Smooth muscle cell (in vitro differentiated cells): ENCODE results near the gene PHC2. TPM values are rescaled to one million over a fixed set of nuclear protein-coding genes. Genes with fewer than 3 reads are reported as not detected.

Experiments
- DNase-seq: peaks from one replicate; lab custom pipeline; 2025; ENCODE audit not compliant: unreplicated experiment; lab: John Stamatoyannopoulos, UW
- H2AFZ ChIP-seq: fragments of 200-600 bp; sonication (generic); 2 replicates; pipeline ENCODE4 v1.6.0; 2016; ENCODE audit warnings: antibody characterized with exemption, low read depth, mild to moderate bottlenecking
- H3F3A ChIP-seq: fragments of 200-600 bp; sonication (generic); 2 replicates; pipeline ENCODE4 v1.6.0; 2017; ENCODE audit warnings: antibody characterized with exemption, low read depth
- H3K27ac ChIP-seq: fragments of 200-600 bp; sonication (generic); 2 replicates; pipeline ENCODE4 v1.5.1; 2016; ENCODE audit warnings: low read depth, mild to moderate bottlenecking
- H3K27me3 ChIP-seq: fragments of 200-600 bp; sonication (generic); 2 replicates; pipeline ENCODE4 v1.6.1; 2016; ENCODE audit warnings: low read depth, mild to moderate bottlenecking
- H3K36me3 ChIP-seq: fragments of 200-600 bp; sonication (generic); 2 replicates; pipeline ENCODE4 v1.5.1; 2016; ENCODE audit warnings: low read depth
- H3K4me1 ChIP-seq: fragments of 200-600 bp; sonication (generic); 2 replicates; pipeline ENCODE4 v1.5.1; 2016; ENCODE audit warnings: low read depth
- H3K4me2 ChIP-seq: fragments of 200-600 bp; sonication (generic); 2 replicates; pipeline ENCODE4 v1.6.0; 2016; ENCODE audit warnings: mild to moderate bottlenecking
- H3K4me3 ChIP-seq: fragments of 200-600 bp; sonication (generic); 2 replicates; pipeline ENCODE4 v1.5.1; 2016; ENCODE audit warnings: mild to moderate bottlenecking
- H3K79me2 ChIP-seq: fragments of 200-600 bp; sonication (generic); 2 replicates; pipeline ENCODE4 v1.6.0; 2016; ENCODE audit warnings: low read depth, mild to moderate bottlenecking
- H3K9ac ChIP-seq: fragments of 200-600 bp; sonication (generic); 2 replicates; pipeline ENCODE4 v1.6.0; 2016; ENCODE audit warnings: low read depth
- H3K9me3 ChIP-seq: fragments of 200-600 bp; sonication (generic); replicated peaks from 2 replicates; pipeline ENCODE4 v1.5.1; 2016; ENCODE audit warnings: low read depth
- H4K20me1 ChIP-seq: fragments of 200-600 bp; sonication (generic); 2 replicates; pipeline ENCODE4 v1.6.0; 2016; ENCODE audit warnings: low read depth
- CTCF ChIP-seq: fragments of 200-600 bp; sonication (generic); IDR thresholded peaks from 2 replicates; pipeline ENCODE4 v1.5.1; 2017; ENCODE audit warnings: borderline replicate concordance, mild to moderate bottlenecking, antibody characterized with exemption; ENCODE audit not compliant: insufficient read depth, poor library complexity, severe bottlenecking
- WGBS: methylation state at CpG from one replicate; pipeline ENCODE4 v1.1.7; 2016; ENCODE audit warnings: low lambda C conversion rate; 5-methylcytosine and 5-hydroxymethylcytosine counted together
- polyA plus RNA-seq: library from polyadenylated mRNA; unstranded; fragments of >200 nt; fragmentation: Nextera tagmentation; extraction: Ambion mirVana; gene quantifications from 2 replicates; pipeline ENCODE4 v1.2.1, GENCODE V29; 2016
- total RNA-seq: library from RNA; depleted of rRNA; stranded (reverse); fragments of >200 nt; gene quantifications from 2 replicates; pipeline ENCODE4 v1.2.3, GENCODE V29; 2014

Gene PHC2
- total and polyA plus RNA-seq, 2 experiments from 2014 or later, result 42.4 to 109 TPM

- no peak for TF ChIP-seq CTCF
- H3K4me2 ChIP-seq, result no peak overlapping the region
- H3F3A ChIP-seq, result peaks cover 8% of the 10 kb centered on the region
- no peak overlapping the region for H3K4me3 ChIP-seq
- DNase-seq, result no peak
- H3K79me2 ChIP-seq, result peaks cover 83% of the 10 kb centered on the region
- no peaks in the 10 kb centered on the region for H3K36me3 ChIP-seq
- no peaks in the 10 kb centered on the region for H3K27me3 ChIP-seq
- no peaks in the 10 kb centered on the region for H3K9me3 ChIP-seq
- H3K4me1 ChIP-seq, result peaks cover 46% of the 10 kb centered on the region
- no peak overlapping the region for H2AFZ ChIP-seq
- H3K27ac ChIP-seq, result peak overlapping the region; percentile 97
- WGBS, result 70% methylated on average over 4 of the region's 4 CpGs
- no peak overlapping the region for H3K9ac ChIP-seq
- H4K20me1 ChIP-seq, result peaks cover 100% of the 10 kb centered on the region
Observed at GRCh38 chr1:33335020-33335419, 95.9 kb downstream of the PHC2 start.

GRCh38 chr1:33334081-33334552, 96.8 kb downstream of the PHC2 start:
- Histone ChIP-seq H4K20me1 (peaks cover 100% of the 10 kb centered on the region), H3K27me3 (no peaks in the 10 kb centered on the region), H3K4me2 (no peak overlapping the region), H3K27ac (no peak overlapping the region), H3K4me3 (no peak overlapping the region), H2AFZ (no peak overlapping the region), H3K36me3 (peaks cover 4% of the 10 kb centered on the region), H3K9ac (no peak overlapping the region), H3K9me3 (no peaks in the 10 kb centered on the region), H3K4me1 (peaks cover 37% of the 10 kb centered on the region), H3K79me2 (peaks cover 78% of the 10 kb centered on the region), H3F3A (peaks cover 8% of the 10 kb centered on the region)
- 90% methylated on average over 17 of the region's 17 CpGs for WGBS
- no peak for DNase-seq
- TF ChIP-seq CTCF, result no peak

GRCh38 chr1:33332881-33333280, 98.0 kb downstream of the PHC2 start:
- no peak overlapping the region for H3K4me3 ChIP-seq
- H3F3A ChIP-seq, result peaks cover 14% of the 10 kb centered on the region
- H3K4me1 ChIP-seq, result peaks cover 25% of the 10 kb centered on the region
- H3K27me3 ChIP-seq, result no peaks in the 10 kb centered on the region
- H3K79me2 ChIP-seq, result peaks cover 74% of the 10 kb centered on the region
- H3K4me2 ChIP-seq, result no peak overlapping the region
- WGBS, result 94% methylated on average over 5 of the region's 5 CpGs
- peaks cover 100% of the 10 kb centered on the region for H4K20me1 ChIP-seq
- no peak overlapping the region for H3K27ac ChIP-seq
- H3K36me3 ChIP-seq, result peaks cover 12% of the 10 kb centered on the region
- no peak overlapping the region for H2AFZ ChIP-seq
- H3K9me3 ChIP-seq, result no peaks in the 10 kb centered on the region
- DNase-seq, result no peak
- TF ChIP-seq CTCF, result no peak
- no peak overlapping the region for H3K9ac ChIP-seq

GRCh38 chr1:33332357-33332789, 98.5 kb downstream of the PHC2 start:
- peaks cover 12% of the 10 kb centered on the region for H3K36me3 ChIP-seq
- no peak overlapping the region for H3K9ac ChIP-seq
- TF ChIP-seq CTCF, result no peak
- H3K4me2 ChIP-seq, result no peak overlapping the region
- H3F3A ChIP-seq, result peaks cover 14% of the 10 kb centered on the region
- H4K20me1 ChIP-seq, result peaks cover 100% of the 10 kb centered on the region
- H3K79me2 ChIP-seq, result peaks cover 69% of the 10 kb centered on the region
- H3K9me3 ChIP-seq, result no peaks in the 10 kb centered on the region
- DNase-seq, result no peak
- 93% methylated on average over 10 of the region's 10 CpGs for WGBS
- H3K4me3 ChIP-seq, result no peak overlapping the region
- peaks cover 20% of the 10 kb centered on the region for H3K4me1 ChIP-seq
- no peak overlapping the region for H3K27ac ChIP-seq
- no peaks in the 10 kb centered on the region for H3K27me3 ChIP-seq
- no peak overlapping the region for H2AFZ ChIP-seq
